Trophoblast cell (in vitro differentiated cells and primary cell): ENCODE results near the gene SLC27A1.

Experiments
- DNase-seq, 2 donors: peaks; one replicate each; pipeline ENCODE4 v3.0.0-alpha.2; 2016
- H2AFZ ChIP-seq: 2 replicates; pipeline ENCODE4 v1.6.1; 2013; ENCODE audit warnings: low read length, moderate library complexity, mild to moderate bottlenecking; ENCODE audit not compliant: insufficient read depth, poor library complexity
- H2AK5ac ChIP-seq: 2 replicates; pipeline ENCODE4 v1.6.1; 2013; ENCODE audit warnings: mild to moderate bottlenecking, low read length
- H2BK120ac ChIP-seq: 2 replicates; pipeline ENCODE4 v1.6.1; 2013; ENCODE audit warnings: low read length, mild to moderate bottlenecking, moderate library complexity; ENCODE audit not compliant: insufficient read depth, poor library complexity
- H2BK12ac ChIP-seq: 2 replicates; pipeline ENCODE4 v1.6.1; 2013; ENCODE audit warnings: mild to moderate bottlenecking, low read length, moderate library complexity
- H2BK5ac ChIP-seq: 2 replicates; pipeline ENCODE4 v1.6.1; 2013; ENCODE audit warnings: low read length, low read depth, moderate library complexity, mild to moderate bottlenecking; ENCODE audit not compliant: poor library complexity
- H3K14ac ChIP-seq: 2 replicates; pipeline ENCODE4 v1.6.1; 2013; ENCODE audit warnings: mild to moderate bottlenecking, low read length
- H3K18ac ChIP-seq: 2 replicates; pipeline ENCODE4 v1.6.1; 2013; ENCODE audit warnings: mild to moderate bottlenecking, low read length
- H3K23ac ChIP-seq: 2 replicates; pipeline ENCODE4 v1.6.1; 2013; ENCODE audit warnings: low read length
- H3K27ac ChIP-seq: 2 replicates; pipeline ENCODE4 v1.5.1; 2013; ENCODE audit warnings: low read depth, mild to moderate bottlenecking, inconsistent platforms, low read length, moderate library complexity
- H3K27me3 ChIP-seq: 2 replicates; pipeline ENCODE4 v1.6.1; 2013; ENCODE audit warnings: inconsistent platforms, mild to moderate bottlenecking, low read length, moderate library complexity; ENCODE audit not compliant: insufficient read depth
- H3K36me3 ChIP-seq, 2 experiments: 1 replicate in 1 of 2; 2 replicates in 1 of 2; pipeline ENCODE4 v1.6.1; 2013; ENCODE audit warnings: low read length in 2 of 2, mild to moderate bottlenecking in 2 of 2, moderate library complexity in 1 of 2; ENCODE audit not compliant: insufficient read depth in 2 of 2, control insufficient read depth in 1 of 2
- H3K4ac ChIP-seq: 2 replicates; pipeline ENCODE4 v1.6.1; 2013; ENCODE audit warnings: low read depth, mild to moderate bottlenecking, low read length, moderate library complexity
- H3K4me1 ChIP-seq, 2 experiments: 1 replicate in 1 of 2; 2 replicates in 1 of 2; pipeline ENCODE4 v1.6.1; 2013; ENCODE audit warnings: low read length in 2 of 2, mild to moderate bottlenecking in 2 of 2, moderate library complexity in 1 of 2; ENCODE audit not compliant: insufficient read depth in 2 of 2, control insufficient read depth in 1 of 2
- H3K4me2 ChIP-seq: 2 replicates; pipeline ENCODE4 v1.6.1; 2013; ENCODE audit warnings: inconsistent platforms, mild to moderate bottlenecking, low read length, moderate library complexity
- H3K4me3 ChIP-seq: 2 replicates; pipeline ENCODE4 v1.5.1; 2013; ENCODE audit warnings: mild to moderate bottlenecking, low read depth, low read length, inconsistent platforms
- H3K79me1 ChIP-seq: one replicate; pipeline ENCODE4 v1.6.1; 2013; ENCODE audit warnings: low read length
- H3K79me2 ChIP-seq: 2 replicates; pipeline ENCODE4 v1.6.1; 2013; ENCODE audit warnings: low read length, mild to moderate bottlenecking; ENCODE audit not compliant: control insufficient read depth, insufficient read depth, poor library complexity
- H3K9ac ChIP-seq: 2 replicates; pipeline ENCODE4 v1.6.1; 2013; ENCODE audit warnings: mild to moderate bottlenecking, low read length
- H3K9me3 ChIP-seq: 2 replicates; pipeline ENCODE4 v1.6.1; 2013; ENCODE audit warnings: low read depth, mild to moderate bottlenecking, control low read depth, inconsistent platforms, low read length; ENCODE audit not compliant: insufficient read depth
- H4K12ac ChIP-seq: 2 replicates; pipeline ENCODE4 v1.6.1; 2013; ENCODE audit warnings: low read depth, mild to moderate bottlenecking, low read length, moderate library complexity
- H4K8ac ChIP-seq: 2 replicates; pipeline ENCODE4 v1.6.1; 2013; ENCODE audit warnings: low read depth, mild to moderate bottlenecking, low read length, moderate library complexity
- H4K91ac ChIP-seq: one replicate; pipeline ENCODE4 v1.6.1; 2013; ENCODE audit warnings: low read depth, mild to moderate bottlenecking, low read length, moderate library complexity
- WGBS: extraction: QIAGEN DNeasy Blood & Tissue Kit; methylation state at CpG from one replicate; pipeline ENCODE4 v1.1.7; 2013; ENCODE audit warnings: missing lambda C conversion rate; ENCODE audit not compliant: insufficient read length, insufficient coverage; ENCODE audit errors: extremely low coverage; 5-methylcytosine and 5-hydroxymethylcytosine counted together

Gene SLC27A1

DNA sequence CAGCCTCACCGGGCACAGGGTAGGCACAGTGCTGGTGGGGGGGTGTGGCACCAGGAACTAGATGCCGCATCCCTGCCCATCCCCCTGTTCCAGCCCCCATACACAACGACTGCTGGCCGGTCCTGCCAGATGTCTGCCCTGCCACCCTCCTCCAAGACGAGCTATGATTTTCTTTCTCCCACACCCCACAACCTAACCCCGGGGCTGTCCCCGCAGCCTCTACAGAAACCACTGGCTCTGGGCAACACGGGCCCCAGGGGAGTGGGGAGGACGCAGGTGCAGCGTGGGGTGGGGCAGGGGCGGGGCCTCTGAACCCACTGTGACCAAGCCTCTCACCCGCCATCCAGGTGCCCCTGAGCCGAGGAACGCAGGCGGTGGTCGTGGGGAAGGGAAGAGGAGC is 56.6 kb downstream of the SLC27A1 start:
- no peak overlapping the region for H3K18ac ChIP-seq
- H3K9ac ChIP-seq = no peak overlapping the region
- no peak overlapping the region for H4K8ac ChIP-seq
- H3K23ac ChIP-seq = no peak overlapping the region
- H2BK5ac ChIP-seq = no peak overlapping the region
- no peak overlapping the region for H3K27ac ChIP-seq
- DNase-seq = no peak
- H3K79me1 ChIP-seq = no peaks in the 10 kb centered on the region
- H3K4me3 ChIP-seq = no peak overlapping the region
- no CpG with 5 or more reads among the region's 16 CpGs for WGBS
- no peak overlapping the region for H2BK120ac ChIP-seq
- no peak overlapping the region for H2BK12ac ChIP-seq
- H3K79me2 ChIP-seq = no peaks in the 10 kb centered on the region
- no peak overlapping the region for H2AFZ ChIP-seq
- H2AK5ac ChIP-seq = no peak overlapping the region
- H3K14ac ChIP-seq = no peak overlapping the region
- no peaks in the 10 kb centered on the region for H3K36me3 ChIP-seq
- no peak overlapping the region for H4K91ac ChIP-seq
- H3K4ac ChIP-seq = no peak overlapping the region
- no peak overlapping the region for H3K4me2 ChIP-seq
- no peaks in the 10 kb centered on the region for H3K27me3 ChIP-seq
- no peaks in the 10 kb centered on the region for H3K4me1 ChIP-seq
- peaks cover 5% of the 10 kb centered on the region for H3K9me3 ChIP-seq
- no peak overlapping the region for H4K12ac ChIP-seq

DNA sequence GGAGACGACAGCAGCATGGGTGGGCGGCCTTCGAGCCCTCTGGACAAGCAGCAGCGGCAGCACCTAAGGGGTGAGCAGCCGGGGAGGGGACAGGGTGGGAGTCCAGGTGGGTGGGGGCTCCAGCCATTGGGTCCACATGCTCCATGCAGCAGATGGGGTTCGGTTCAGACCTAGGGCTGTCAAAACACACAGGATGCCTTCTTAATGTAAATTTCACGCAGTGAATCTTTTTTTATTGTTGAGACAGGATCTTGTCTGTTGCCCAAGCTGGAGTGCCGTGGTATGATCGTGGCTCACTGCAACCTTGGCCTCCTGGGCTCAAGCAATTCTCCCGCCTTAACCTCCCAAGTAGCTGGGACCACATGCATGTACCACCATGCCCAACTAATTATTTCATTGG is 57.0 kb downstream of the SLC27A1 start:
- Histone ChIP-seq H4K91ac (no peak overlapping the region), H3K79me1 (no peaks in the 10 kb centered on the region), H2BK5ac (no peak overlapping the region), H3K18ac (no peak overlapping the region), H2BK12ac (no peak overlapping the region), H3K9me3 (peaks cover 5% of the 10 kb centered on the region), H3K36me3 (no peaks in the 10 kb centered on the region), H3K79me2 (no peaks in the 10 kb centered on the region), H2AK5ac (no peak overlapping the region), H3K14ac (no peak overlapping the region), H2BK120ac (no peak overlapping the region), H4K8ac (no peak overlapping the region), H3K9ac (no peak overlapping the region), H3K4me2 (no peak overlapping the region), H3K4me1 (no peaks in the 10 kb centered on the region), H3K27ac (no peak overlapping the region), H3K23ac (no peak overlapping the region), H4K12ac (no peak overlapping the region), H3K4ac (no peak overlapping the region), H3K27me3 (no peaks in the 10 kb centered on the region), H3K4me3 (no peak overlapping the region), H2AFZ (no peak overlapping the region)
- no peak for DNase-seq
- WGBS = no CpG with 5 or more reads among the region's 10 CpGs

DNA sequence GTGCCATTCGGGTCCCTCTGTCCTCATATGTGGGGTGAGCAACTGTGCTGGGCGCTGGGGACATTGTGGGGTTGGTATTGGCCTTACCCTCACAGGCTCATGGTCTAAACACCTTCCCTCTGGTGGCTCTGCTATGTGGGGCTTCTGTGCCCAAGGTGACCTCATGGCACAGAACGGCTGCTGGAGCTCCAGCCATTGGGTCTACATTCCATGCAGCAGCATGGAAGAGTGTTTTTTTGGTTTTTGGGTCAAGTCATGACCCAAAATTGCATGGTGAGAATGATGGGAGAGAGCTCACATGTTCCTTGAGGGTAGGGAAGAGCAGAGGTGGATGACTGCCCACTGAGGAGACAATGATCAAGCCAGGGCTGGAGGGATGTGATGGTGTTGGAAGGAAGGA is 58.3 kb downstream of the SLC27A1 start:
- Histone ChIP-seq H3K36me3 (no peaks in the 10 kb centered on the region), H3K23ac (no peak overlapping the region), H3K14ac (no peak overlapping the region), H3K27ac (no peak overlapping the region), H3K4me3 (no peak overlapping the region), H3K4me1 (no peaks in the 10 kb centered on the region), H2BK120ac (no peak overlapping the region), H4K8ac (no peak overlapping the region), H3K79me2 (no peaks in the 10 kb centered on the region), H3K4me2 (no peak overlapping the region), H3K9me3 (peaks cover 5% of the 10 kb centered on the region), H3K79me1 (no peaks in the 10 kb centered on the region), H3K18ac (no peak overlapping the region), H2BK12ac (no peak overlapping the region), H2AK5ac (no peak overlapping the region), H2BK5ac (no peak overlapping the region), H4K12ac (no peak overlapping the region), H3K27me3 (no peaks in the 10 kb centered on the region), H2AFZ (no peak overlapping the region), H3K4ac (no peak overlapping the region), H4K91ac (no peak overlapping the region), H3K9ac (no peak overlapping the region)
- no CpG with 5 or more reads among the region's 3 CpGs for WGBS
- DNase-seq = no peak

DNA sequence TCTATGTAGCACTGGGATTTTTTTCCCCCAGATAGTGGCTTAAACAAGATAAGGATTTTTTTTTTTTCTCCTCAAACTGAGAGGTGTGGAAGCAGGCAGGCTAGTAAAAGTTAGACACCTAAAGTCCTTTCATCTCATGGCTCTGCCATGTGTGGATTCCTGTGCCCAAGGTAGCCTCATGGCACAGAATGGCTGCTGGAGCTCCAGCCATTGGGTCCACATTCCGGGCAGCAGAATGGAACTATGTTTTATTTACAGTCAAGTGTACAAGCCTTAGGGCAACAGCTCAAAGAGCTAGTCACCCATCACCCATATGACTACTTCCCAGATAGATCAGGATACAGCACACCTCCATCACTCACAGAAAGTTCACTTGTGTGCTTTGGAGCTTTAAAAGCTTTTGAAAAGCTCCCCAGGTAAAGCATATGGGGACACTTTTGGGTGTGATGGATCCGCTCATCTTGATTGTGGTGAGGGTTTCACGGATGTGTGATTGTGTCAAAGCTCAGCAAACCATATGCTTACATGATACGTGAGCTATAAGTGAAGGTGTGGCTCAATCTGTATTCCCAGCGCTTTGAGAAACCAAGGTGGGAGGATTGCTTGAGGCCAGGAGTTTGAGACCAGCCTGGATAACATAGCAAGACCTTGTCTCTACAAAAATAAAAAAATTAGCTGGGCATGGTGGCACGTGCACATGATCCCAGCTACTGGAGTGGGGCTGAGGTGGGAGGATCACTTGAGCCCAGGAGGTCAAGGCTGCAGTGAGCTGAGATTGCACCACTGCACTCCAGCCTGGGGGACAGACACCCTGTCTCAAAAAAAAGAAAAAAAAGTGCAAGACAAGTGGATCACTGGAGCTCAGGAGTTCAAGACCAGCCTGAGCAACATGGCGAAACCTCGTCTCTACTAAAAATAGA is 59.2 kb downstream of the SLC27A1 start:
- Histone ChIP-seq H4K91ac (no peak overlapping the region), H2AK5ac (no peak overlapping the region), H4K8ac (no peak overlapping the region), H3K23ac (no peak overlapping the region), H2BK120ac (no peak overlapping the region), H3K79me1 (no peaks in the 10 kb centered on the region), H4K12ac (no peak overlapping the region), H3K18ac (no peak overlapping the region), H3K27ac (no peak overlapping the region), H2BK12ac (no peak overlapping the region), H3K14ac (no peak overlapping the region), H3K9me3 (peaks cover 5% of the 10 kb centered on the region), H3K9ac (no peak overlapping the region), H3K4ac (no peak overlapping the region), H3K36me3 (no peaks in the 10 kb centered on the region), H3K4me1 (no peaks in the 10 kb centered on the region), H2BK5ac (no peak overlapping the region), H3K4me2 (no peak overlapping the region), H3K79me2 (no peaks in the 10 kb centered on the region), H2AFZ (no peak overlapping the region), H3K27me3 (no peaks in the 10 kb centered on the region), H3K4me3 (no peak overlapping the region)
- no CpG with 5 or more reads among the region's 8 CpGs for WGBS
- DNase-seq = no peak
